ENCODE results near the gene ARHGEF19. TPM values are rescaled to one million over a fixed set of nuclear protein-coding genes. Genes with fewer than 3 reads are reported as not detected.

Gene ARHGEF19
- total and polyA plus RNA-seq, 10 of the 15 experiments (the other 5 are each of a cell fraction or from before 2014, with no cell fraction given) = 0.15 to 2.9 (median 0.67) TPM; not detected in 1

DNA sequence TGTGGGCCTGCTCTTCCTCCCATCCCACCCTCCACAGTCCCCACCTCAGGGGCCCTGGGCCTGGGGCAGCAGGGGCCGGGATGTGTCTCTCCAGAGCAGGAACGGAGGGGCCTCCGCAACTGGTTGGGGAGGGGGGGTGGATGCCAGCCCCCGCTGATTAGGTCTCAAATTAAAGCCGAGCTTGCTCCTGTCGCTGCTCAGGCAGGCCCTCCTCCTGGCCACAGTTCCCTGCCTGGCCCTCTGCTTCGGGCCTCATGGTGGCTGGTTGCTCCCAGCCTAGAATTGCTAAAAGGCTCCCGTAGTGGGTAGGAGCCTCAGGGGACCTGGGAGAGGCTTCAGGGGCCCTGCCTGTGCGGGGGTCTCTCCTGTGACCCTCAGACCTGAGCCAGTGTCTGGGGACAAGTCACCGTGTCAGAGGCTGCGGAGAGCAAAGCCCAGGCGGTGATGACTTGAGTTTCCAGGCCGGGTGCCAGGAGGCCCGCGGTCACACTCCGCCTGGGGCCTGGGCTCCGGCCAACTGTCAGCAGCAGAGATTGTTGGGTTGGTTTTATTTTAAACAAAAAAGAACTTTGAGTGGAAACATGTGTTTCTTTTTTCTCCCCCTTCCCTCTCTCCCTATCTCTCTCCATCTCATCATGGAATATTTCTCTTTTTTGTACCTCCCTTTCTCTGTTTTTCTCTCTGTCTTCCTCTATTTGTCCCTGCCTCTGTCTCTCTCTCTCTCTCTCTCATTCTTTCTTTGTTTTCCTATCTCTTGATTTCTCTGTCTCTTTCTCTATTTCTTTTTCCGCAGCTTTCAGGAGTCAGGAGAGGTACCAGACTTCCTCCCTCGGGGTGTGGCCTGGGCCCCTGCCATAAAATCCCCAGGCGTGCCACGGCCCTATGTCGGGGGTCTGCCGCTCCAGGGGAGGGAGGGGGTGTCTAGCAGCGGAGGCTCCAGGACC lies 36.6 kb downstream of the ARHGEF19 start:
- in situ Hi-C loops (cut with MboI) (no loop called here), intact Hi-C loops (cut with micrococcal nuclease; ENCODE audit: unreplicated experiment) (no loop called here)
- Histone ChIP-seq H3K4me2 (ENCODE audit: control insufficient read depth, insufficient read depth) (no peak overlapping the region), H3K4me1 (ENCODE audit: control insufficient read depth, insufficient read depth, low read length) (no peaks in the 10 kb centered on the region), H3K36me3 (ENCODE audit: control insufficient read depth in 2 of 2, insufficient read depth in 2 of 2, low read length in 1 of 2) (no peaks in the 10 kb centered on the region), H3K79me2 (ENCODE audit: control insufficient read depth, insufficient read depth, low read length) (no peaks in the 10 kb centered on the region), H3K9me3 (replicated peaks; ENCODE audit: control insufficient read depth, insufficient read depth, low read length) (no peaks in the 10 kb centered on the region), H3K9ac (ENCODE audit: control insufficient read depth, insufficient read depth, low read length) (no peak overlapping the region), H2AFZ (ENCODE audit: control insufficient read depth, low read depth, low read length) (no peak overlapping the region), H4K20me1 (ENCODE audit: control insufficient read depth, insufficient read depth) (no peaks in the 10 kb centered on the region), H3K27ac (ENCODE audit: control insufficient read depth, insufficient read depth) (no peak overlapping the region), H3K27me3 (replicated peaks in 1 of 2; ENCODE audit: control insufficient read depth in 2 of 2, insufficient read depth in 2 of 2, low read length in 1 of 2) (no peaks in the 10 kb centered on the region; a peak in 1 of 4 replicates), H3K4me3 (no peak overlapping the region)
- ATAC-seq = no peak
- TF ChIP-seq NR2F1 (conservative IDR thresholded peaks at IDR 0.05) (no peak), ZNF384 (IDR thresholded peaks at IDR 0.05; ENCODE audit: borderline replicate concordance, low read depth, low read length) (no peak), CUX1 (IDR thresholded peaks at IDR 0.05; ENCODE audit: insufficient replicate concordance, low read depth, low read length) (no peak), CHD2 (IDR thresholded peaks at IDR 0.05; ENCODE audit: borderline replicate concordance, low read depth, low read length) (no peak), SMAD1 (IDR thresholded peaks at IDR 0.05; ENCODE audit: low read depth, partially characterized antibody) (no peak)
- TF ChIP-seq, protein P1, sequence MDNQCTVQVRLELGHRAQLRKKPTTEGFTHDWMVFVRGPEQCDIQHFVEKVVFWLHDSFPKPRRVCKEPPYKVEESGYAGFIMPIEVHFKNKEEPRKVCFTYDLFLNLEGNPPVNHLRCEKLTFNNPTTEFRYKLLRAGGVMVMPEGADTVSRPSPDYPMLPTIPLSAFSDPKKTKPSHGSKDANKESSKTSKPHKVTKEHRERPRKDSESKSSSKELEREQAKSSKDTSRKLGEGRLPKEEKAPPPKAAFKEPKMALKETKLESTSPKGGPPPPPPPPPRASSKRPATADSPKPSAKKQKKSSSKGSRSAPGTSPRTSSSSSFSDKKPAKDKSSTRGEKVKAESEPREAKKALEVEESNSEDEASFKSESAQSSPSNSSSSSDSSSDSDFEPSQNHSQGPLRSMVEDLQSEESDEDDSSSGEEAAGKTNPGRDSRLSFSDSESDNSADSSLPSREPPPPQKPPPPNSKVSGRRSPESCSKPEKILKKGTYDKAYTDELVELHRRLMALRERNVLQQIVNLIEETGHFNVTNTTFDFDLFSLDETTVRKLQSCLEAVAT (IDR thresholded peaks at IDR 0.05) = no peak
- TF ChIP-seq, protein P2, sequence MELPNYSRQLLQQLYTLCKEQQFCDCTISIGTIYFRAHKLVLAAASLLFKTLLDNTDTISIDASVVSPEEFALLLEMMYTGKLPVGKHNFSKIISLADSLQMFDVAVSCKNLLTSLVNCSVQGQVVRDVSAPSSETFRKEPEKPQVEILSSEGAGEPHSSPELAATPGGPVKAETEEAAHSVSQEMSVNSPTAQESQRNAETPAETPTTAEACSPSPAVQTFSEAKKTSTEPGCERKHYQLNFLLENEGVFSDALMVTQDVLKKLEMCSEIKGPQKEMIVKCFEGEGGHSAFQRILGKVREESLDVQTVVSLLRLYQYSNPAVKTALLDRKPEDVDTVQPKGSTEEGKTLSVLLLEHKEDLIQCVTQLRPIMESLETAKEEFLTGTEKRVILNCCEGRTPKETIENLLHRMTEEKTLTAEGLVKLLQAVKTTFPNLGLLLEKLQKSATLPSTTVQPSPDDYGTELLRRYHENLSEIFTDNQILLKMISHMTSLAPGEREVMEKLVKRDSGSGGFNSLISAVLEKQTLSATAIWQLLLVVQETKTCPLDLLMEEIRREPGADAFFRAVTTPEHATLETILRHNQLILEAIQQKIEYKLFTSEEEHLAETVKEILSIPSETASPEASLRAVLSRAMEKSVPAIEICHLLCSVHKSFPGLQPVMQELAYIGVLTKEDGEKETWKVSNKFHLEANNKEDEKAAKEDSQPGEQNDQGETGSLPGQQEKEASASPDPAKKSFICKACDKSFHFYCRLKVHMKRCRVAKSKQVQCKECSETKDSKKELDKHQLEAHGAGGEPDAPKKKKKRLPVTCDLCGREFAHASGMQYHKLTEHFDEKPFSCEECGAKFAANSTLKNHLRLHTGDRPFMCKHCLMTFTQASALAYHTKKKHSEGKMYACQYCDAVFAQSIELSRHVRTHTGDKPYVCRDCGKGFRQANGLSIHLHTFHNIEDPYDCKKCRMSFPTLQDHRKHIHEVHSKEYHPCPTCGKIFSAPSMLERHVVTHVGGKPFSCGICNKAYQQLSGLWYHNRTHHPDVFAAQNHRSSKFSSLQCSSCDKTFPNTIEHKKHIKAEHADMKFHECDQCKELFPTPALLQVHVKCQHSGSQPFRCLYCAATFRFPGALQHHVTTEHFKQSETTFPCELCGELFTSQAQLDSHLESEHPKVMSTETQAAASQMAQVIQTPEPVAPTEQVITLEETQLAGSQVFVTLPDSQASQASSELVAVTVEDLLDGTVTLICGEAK (IDR thresholded peaks at IDR 0.05; ENCODE audit: borderline replicate concordance) = no peak
- TF ChIP-seq, protein P3, sequence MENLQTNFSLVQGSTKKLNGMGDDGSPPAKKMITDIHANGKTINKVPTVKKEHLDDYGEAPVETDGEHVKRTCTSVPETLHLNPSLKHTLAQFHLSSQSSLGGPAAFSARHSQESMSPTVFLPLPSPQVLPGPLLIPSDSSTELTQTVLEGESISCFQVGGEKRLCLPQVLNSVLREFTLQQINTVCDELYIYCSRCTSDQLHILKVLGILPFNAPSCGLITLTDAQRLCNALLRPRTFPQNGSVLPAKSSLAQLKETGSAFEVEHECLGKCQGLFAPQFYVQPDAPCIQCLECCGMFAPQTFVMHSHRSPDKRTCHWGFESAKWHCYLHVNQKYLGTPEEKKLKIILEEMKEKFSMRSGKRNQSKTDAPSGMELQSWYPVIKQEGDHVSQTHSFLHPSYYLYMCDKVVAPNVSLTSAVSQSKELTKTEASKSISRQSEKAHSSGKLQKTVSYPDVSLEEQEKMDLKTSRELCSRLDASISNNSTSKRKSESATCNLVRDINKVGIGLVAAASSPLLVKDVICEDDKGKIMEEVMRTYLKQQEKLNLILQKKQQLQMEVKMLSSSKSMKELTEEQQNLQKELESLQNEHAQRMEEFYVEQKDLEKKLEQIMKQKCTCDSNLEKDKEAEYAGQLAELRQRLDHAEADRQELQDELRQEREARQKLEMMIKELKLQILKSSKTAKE (IDR thresholded peaks at IDR 0.05; ENCODE audit: low read depth, poor library complexity, severe bottlenecking) = no peak
- DNase-seq (ENCODE audit: low read depth, low spot score) = no peak
- no peak for FAIRE-seq
- BruUV-seq (replicated peaks) = no TSS peak
- POLR2A ChIA-PET = no interaction called here
- WGBS (ENCODE audit: insufficient coverage, insufficient replicate concordance, low lambda C conversion rate, missing lambda C conversion rate) = 16% methylated on average over 23 of the region's 24 CpGs
- CTCF ChIA-PET = interaction anchor here (0.6 to 0.7 kb wide), 2 partner anchors 10 to 67 kb away, joined by 3 read pairs; no protein-coding TSS in a partner anchor
- RAD21 ChIA-PET (ENCODE audit: unreplicated experiment) = no interaction called here
- SMC1A ChIA-PET (ENCODE audit: uncharacterized antibody, unreplicated experiment) = no interaction called here

All from GM12878 (cell line).